Neural cell (in vitro differentiated cells): ENCODE data around the gene FILIP1. TPM values are rescaled to one million over a fixed set of nuclear protein-coding genes. Genes with fewer than 3 reads are reported as not detected.

Source experiments
- H2AFZ ChIP-seq: fragments of 200-600, 300-800 bp; sonication (generic), shearing (Covaris generic); 2 replicates; pipeline ENCODE4 v1.6.0; 2014; ENCODE audit warnings: low read depth, mild to moderate bottlenecking, antibody characterized with exemption, low read length, moderate library complexity
- H3F3A ChIP-seq: fragments of 200-600 bp; shearing (Covaris generic); 2 replicates; pipeline ENCODE4 v1.6.1; 2016; ENCODE audit warnings: mild to moderate bottlenecking, moderate library complexity, mixed read lengths, antibody characterized with exemption, low read length; ENCODE audit not compliant: insufficient read depth, poor library complexity, severe bottlenecking
- H3K27ac ChIP-seq: fragments of 200-600, 300-800 bp; sonication (generic), shearing (Covaris generic); 2 replicates; pipeline ENCODE4 v1.5.1; 2014; ENCODE audit warnings: mild to moderate bottlenecking, low read length, moderate library complexity
- H3K27me3 ChIP-seq: fragments of 300-800, 200-600 bp; sonication (generic), shearing (Covaris generic); 2 replicates; pipeline ENCODE4 v1.6.0; 2014; ENCODE audit warnings: mild to moderate bottlenecking, low read depth, low read length, moderate library complexity; ENCODE audit not compliant: insufficient read depth
- H3K36me3 ChIP-seq: fragments of 300-800, 200-600 bp; sonication (generic), shearing (Covaris generic); 2 replicates; pipeline ENCODE4 v1.5.1; 2014; ENCODE audit warnings: mild to moderate bottlenecking, antibody characterized with exemption, low read length, moderate library complexity; ENCODE audit not compliant: insufficient read depth
- H3K4me2 ChIP-seq: fragments of 300-800, 200-600 bp; sonication (generic), shearing (Covaris generic); 2 replicates; pipeline ENCODE4 v1.6.0; 2014; ENCODE audit warnings: mild to moderate bottlenecking, low read length
- H3K4me3 ChIP-seq: fragments of 300-800, 200-600 bp; sonication (generic), shearing (Covaris generic); 2 replicates; pipeline ENCODE4 v1.5.1; 2014; ENCODE audit warnings: mild to moderate bottlenecking, low read length, moderate library complexity
- H3K79me2 ChIP-seq: fragments of 200-600 bp; shearing (Covaris generic); replicated peaks from 2 replicates; pipeline ENCODE4 v1.6.0; 2014; ENCODE audit warnings: mild to moderate bottlenecking, low read length, moderate library complexity; ENCODE audit not compliant: insufficient read depth
- H3K9ac ChIP-seq: fragments of 300-800, 200-600 bp; sonication (generic), shearing (Covaris generic); 2 replicates; pipeline ENCODE4 v1.6.1; 2016; ENCODE audit warnings: mild to moderate bottlenecking, low read length, mixed read lengths
- H3K9me2 ChIP-seq: fragments of 200-600 bp; shearing (Covaris generic); 2 replicates; pipeline ENCODE4 v1.6.1; 2016; ENCODE audit warnings: mild to moderate bottlenecking, low read length, mixed read lengths; ENCODE audit not compliant: insufficient read depth
- H3K9me3 ChIP-seq: fragments of 200-600, 300-800 bp; sonication (generic), shearing (Covaris generic); 2 replicates; pipeline ENCODE4 v1.6.1; 2016; ENCODE audit warnings: mild to moderate bottlenecking, mixed run types, low read length, moderate library complexity, mixed read lengths
- H4K20me1 ChIP-seq: fragments of 200-600 bp; shearing (Covaris generic); 2 replicates; pipeline ENCODE4 v1.6.1; 2016; ENCODE audit warnings: mild to moderate bottlenecking, mixed run types; ENCODE audit not compliant: insufficient read depth
- EP300 ChIP-seq: fragments of 450-650 bp; conservative IDR thresholded peaks from 2 replicates; pipeline ENCODE4 v1.6.1; 2014; ENCODE audit warnings: antibody characterized with exemption, mild to moderate bottlenecking, moderate library complexity; ENCODE audit not compliant: poor library complexity, severe bottlenecking
- EZH2 ChIP-seq: fragments of 200-600, 300-800 bp; shearing (Covaris generic), sonication (generic); IDR thresholded peaks from 2 replicates; pipeline ENCODE4 v1.6.1; 2014; ENCODE audit warnings: antibody characterized with exemption, low read length, borderline replicate concordance, mild to moderate bottlenecking; ENCODE audit not compliant: insufficient read depth, poor library complexity, severe bottlenecking
- MXI1 ChIP-seq: fragments of 450-650 bp; conservative IDR thresholded peaks from 2 replicates; pipeline ENCODE4 v1.6.1; 2014; ENCODE audit warnings: antibody characterized with exemption, mild to moderate bottlenecking; ENCODE audit not compliant: poor library complexity, severe bottlenecking
- POLR2AphosphoS5 ChIP-seq: IDR thresholded peaks from 2 replicates; pipeline ENCODE4 v1.6.1; 2012
- RAD21 ChIP-seq: fragments of 450-650 bp; conservative IDR thresholded peaks from 2 replicates; pipeline ENCODE4 v1.6.1; 2014; ENCODE audit warnings: antibody characterized with exemption, mild to moderate bottlenecking, moderate library complexity
- REST ChIP-seq: IDR thresholded peaks from 2 replicates; pipeline ENCODE4 v1.6.1; 2012; ENCODE audit warnings: borderline replicate concordance
- SMC3 ChIP-seq: fragments of 450-650 bp; conservative IDR thresholded peaks from 2 replicates; pipeline ENCODE4 v1.6.1; 2014; ENCODE audit warnings: antibody characterized with exemption, mild to moderate bottlenecking, moderate library complexity; ENCODE audit not compliant: poor library complexity
- TAF1 ChIP-seq: IDR thresholded peaks from 2 replicates; pipeline ENCODE4 v1.6.1; 2012; ENCODE audit warnings: low read depth
- polyA plus RNA-seq: library from polyadenylated mRNA; depleted of rRNA; stranded (reverse); fragments of >200 nt; gene quantifications from 2 replicates; pipeline ENCODE4 v1.2.3, GENCODE V29; 2014
- TF ChIP-seq, protein P1 (sequence below): fragments of 450-650 bp; IDR thresholded peaks from 2 replicates; pipeline ENCODE4 v1.5.1; 2014; ENCODE audit warnings: antibody characterized with exemption, mild to moderate bottlenecking, moderate library complexity; ENCODE audit not compliant: poor library complexity, severe bottlenecking

Gene FILIP1
- polyA plus RNA-seq, 1 donor from 2014 or later = 1.4 TPM

- H3K9ac ChIP-seq = no peak overlapping the region
- H4K20me1 ChIP-seq = no peaks in the 10 kb centered on the region
- H3K79me2 ChIP-seq = no peaks in the 10 kb centered on the region
- H3K9me2 ChIP-seq = no peaks in the 10 kb centered on the region
- H3K36me3 ChIP-seq = no peaks in the 10 kb centered on the region
- H3K4me3 ChIP-seq = no peak overlapping the region
- TF ChIP-seq SMC3 (no peak), REST (no peak), TAF1 (no peak)
- H3K4me2 ChIP-seq = no peak overlapping the region
- H3F3A ChIP-seq = no peaks in the 10 kb centered on the region
- H3K27ac ChIP-seq = no peak overlapping the region
- H3K9me3 ChIP-seq = no peaks in the 10 kb centered on the region
- H2AFZ ChIP-seq = no peak overlapping the region
- H3K27me3 ChIP-seq = no peaks in the 10 kb centered on the region
Measured at GRCh38 chr6:75484535-75484934, 9.1 kb downstream of the FILIP1 start.

- Histone ChIP-seq H3K9me3 (no peaks in the 10 kb centered on the region), H3K9me2 (no peaks in the 10 kb centered on the region), H3K4me3 (no peak overlapping the region), H3K79me2 (no peaks in the 10 kb centered on the region), H3K4me2 (no peak overlapping the region), H3K27ac (no peak overlapping the region), H3K36me3 (no peaks in the 10 kb centered on the region), H4K20me1 (no peaks in the 10 kb centered on the region), H3K27me3 (no peaks in the 10 kb centered on the region), H3K9ac (no peak overlapping the region), H3F3A (no peaks in the 10 kb centered on the region), H2AFZ (no peak overlapping the region)
- TF ChIP-seq REST (no peak), RAD21 (no peak), EZH2 (no peak), POLR2AphosphoS5 (no peak), EP300 (no peak), TAF1 (no peak), SMC3 (no peak), MXI1 (no peak)
- TF ChIP-seq, protein P1, sequence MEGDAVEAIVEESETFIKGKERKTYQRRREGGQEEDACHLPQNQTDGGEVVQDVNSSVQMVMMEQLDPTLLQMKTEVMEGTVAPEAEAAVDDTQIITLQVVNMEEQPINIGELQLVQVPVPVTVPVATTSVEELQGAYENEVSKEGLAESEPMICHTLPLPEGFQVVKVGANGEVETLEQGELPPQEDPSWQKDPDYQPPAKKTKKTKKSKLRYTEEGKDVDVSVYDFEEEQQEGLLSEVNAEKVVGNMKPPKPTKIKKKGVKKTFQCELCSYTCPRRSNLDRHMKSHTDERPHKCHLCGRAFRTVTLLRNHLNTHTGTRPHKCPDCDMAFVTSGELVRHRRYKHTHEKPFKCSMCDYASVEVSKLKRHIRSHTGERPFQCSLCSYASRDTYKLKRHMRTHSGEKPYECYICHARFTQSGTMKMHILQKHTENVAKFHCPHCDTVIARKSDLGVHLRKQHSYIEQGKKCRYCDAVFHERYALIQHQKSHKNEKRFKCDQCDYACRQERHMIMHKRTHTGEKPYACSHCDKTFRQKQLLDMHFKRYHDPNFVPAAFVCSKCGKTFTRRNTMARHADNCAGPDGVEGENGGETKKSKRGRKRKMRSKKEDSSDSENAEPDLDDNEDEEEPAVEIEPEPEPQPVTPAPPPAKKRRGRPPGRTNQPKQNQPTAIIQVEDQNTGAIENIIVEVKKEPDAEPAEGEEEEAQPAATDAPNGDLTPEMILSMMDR = no peak
Measured at GRCh38 chr6:75483136-75483952, 10.3 kb downstream of the FILIP1 start.
